H1 (cell line): ENCODE data around the gene UBE2L6. TPM values are rescaled to one million over a fixed set of nuclear protein-coding genes. Genes with fewer than 3 reads are reported as not detected.

Experiments
- CTCF ChIA-PET: fragments of 300-600 bp; sonication (Branson Sonifier 250); formaldehyde crosslinking; loops from one replicate; lab custom pipeline; 2021; ENCODE audit not compliant: partially characterized antibody; lab: Charles Lee
- POLR2A ChIA-PET: fragments of 300-600 bp; sonication (Branson Sonifier 250); formaldehyde crosslinking; loops from one replicate; lab custom pipeline; 2021; ENCODE audit warnings: inconsistent platforms; ENCODE audit not compliant: partially characterized antibody; lab: Charles Lee
- DNase-seq, 2 experiments: peaks; one replicate each; pipeline versions ENCODE4 v3.0.0 to v3.0.0-alpha.2; 2010 to 2022; ENCODE audit warnings: low spot score in 2 of 2, low read depth in 1 of 2, mixed read lengths in 1 of 2
- FAIRE-seq: peaks from 2 replicates; lab custom pipeline; 2011; peaks lifted over from hg19 to GRCh38; lab: Jason Lieb, UNC
- H2AFZ ChIP-seq: 2 replicates; pipeline ENCODE4 v1.8.1; 2012; ENCODE audit warnings: low read length, inconsistent platforms
- H2AK5ac ChIP-seq: 2 replicates; pipeline ENCODE4 v1.6.1; 2013; ENCODE audit warnings: low read depth, low read length
- H2BK120ac ChIP-seq: replicated peaks from 2 replicates; pipeline ENCODE3; 2013; ENCODE audit warnings: low read depth, low read length, inconsistent platforms
- H2BK12ac ChIP-seq: 2 replicates; pipeline ENCODE4 v1.6.1; 2013; ENCODE audit warnings: low read depth, low read length
- H2BK15ac ChIP-seq: 2 replicates; pipeline ENCODE4 v1.6.1; 2013; ENCODE audit warnings: low read length
- H2BK20ac ChIP-seq: 2 replicates; pipeline ENCODE4 v1.6.1; 2013; ENCODE audit warnings: low read length
- H2BK5ac ChIP-seq: 2 replicates; pipeline ENCODE4 v1.6.1; 2013; ENCODE audit warnings: low read depth, low read length
- H3K14ac ChIP-seq: 2 replicates; pipeline ENCODE4 v1.6.1; 2013; ENCODE audit warnings: inconsistent platforms; ENCODE audit not compliant: insufficient read length
- H3K18ac ChIP-seq: 2 replicates; pipeline ENCODE4 v1.6.1; 2013; ENCODE audit warnings: low read length; ENCODE audit errors: extremely low read depth
- H3K23ac ChIP-seq: 2 replicates; pipeline ENCODE4 v1.6.1; 2013; ENCODE audit warnings: inconsistent platforms; ENCODE audit not compliant: insufficient read length
- H3K23me2 ChIP-seq: 2 replicates; pipeline ENCODE4 v1.6.1; 2013; ENCODE audit warnings: low read depth, low read length
- H3K27ac ChIP-seq: 2 replicates; pipeline ENCODE4 v1.6.1; 2011; ENCODE audit warnings: low read depth, low read length, inconsistent platforms
- H3K27me3 ChIP-seq, 4 experiments: replicated peaks in 1 of 4; 1 replicate in 1 of 4; 2 replicates in 3 of 4; pipeline versions ENCODE4 v1.6.1 to v1.8.1; 2011 to 2013; ENCODE audit warnings: low read length in 3 of 4, mild to moderate bottlenecking in 3 of 4, inconsistent platforms in 2 of 4, mixed read lengths in 2 of 4, moderate library complexity in 1 of 4; ENCODE audit not compliant: control insufficient read depth in 3 of 4, insufficient read depth in 3 of 4; ENCODE audit errors: extremely low read depth in 1 of 4
- H3K36me3 ChIP-seq, 4 experiments: 2 replicates each; pipeline versions ENCODE4 v1.6.1 to v1.8.1; 2011 to 2013; ENCODE audit warnings: mild to moderate bottlenecking in 4 of 4, low read length in 3 of 4, moderate library complexity in 2 of 4, control low read depth in 1 of 4, inconsistent platforms in 1 of 4; ENCODE audit not compliant: insufficient read depth in 4 of 4, control insufficient read depth in 2 of 4
- H3K4ac ChIP-seq: replicated peaks from 2 replicates; pipeline ENCODE3; 2013; ENCODE audit warnings: low read length, low read depth, mixed read lengths, inconsistent platforms; ENCODE audit not compliant: insufficient read length
- H3K4me1 ChIP-seq, 4 experiments: replicated peaks in 1 of 4; 1 replicate in 1 of 4; 2 replicates in 3 of 4; pipeline versions ENCODE4 v1.6.1 to v1.8.1; 2011 to 2013; ENCODE audit warnings: low read length in 3 of 4, inconsistent platforms in 2 of 4, mixed read lengths in 1 of 4; ENCODE audit not compliant: insufficient read depth in 4 of 4, control insufficient read depth in 3 of 4
- H3K4me2 ChIP-seq, 2 experiments: 2 replicates each; pipeline versions ENCODE4 v1.6.1 to v1.8.1; 2011 to 2013; ENCODE audit warnings: low read depth in 2 of 2, low read length in 2 of 2, control low read depth in 1 of 2, inconsistent platforms in 1 of 2, mild to moderate bottlenecking in 1 of 2; ENCODE audit not compliant: insufficient read depth in 1 of 2
- H3K4me3 ChIP-seq, 4 experiments: fragments of 200-600, 300-600 bp in 1 of 4; sonication (generic), shearing (Covaris generic), sonication (Bioruptor Twin) in 1 of 4; 2 replicates each; pipeline versions ENCODE4 v1.5.1 to v1.8.1; 2011 to 2016; ENCODE audit warnings: low read length in 4 of 4, low read depth in 3 of 4, control low read depth in 2 of 4, inconsistent platforms in 2 of 4, mild to moderate bottlenecking in 2 of 4, mixed read lengths in 1 of 4, moderate library complexity in 1 of 4; ENCODE audit not compliant: insufficient read depth in 2 of 4; ENCODE audit errors: extremely low read depth in 1 of 4
- H3K56ac ChIP-seq: replicated peaks from 2 replicates; pipeline ENCODE3; 2013; ENCODE audit warnings: low read depth, mild to moderate bottlenecking, mixed read lengths, low read length, inconsistent platforms; ENCODE audit not compliant: insufficient read length
- H3K79me1 ChIP-seq: 2 replicates; pipeline ENCODE4 v1.6.1; 2013; ENCODE audit warnings: low read depth, low read length, control low read depth
- H3K79me2 ChIP-seq, 2 experiments: 2 replicates each; pipeline versions ENCODE4 v1.6.1 to v1.8.1; 2012 to 2013; ENCODE audit warnings: low read length in 2 of 2, mild to moderate bottlenecking in 2 of 2, inconsistent platforms in 1 of 2; ENCODE audit not compliant: insufficient read depth in 2 of 2, control insufficient read depth in 1 of 2
- H3K9ac ChIP-seq, 4 experiments: replicated peaks in 1 of 4; 1 replicate in 1 of 4; 2 replicates in 3 of 4; pipeline versions ENCODE4 v1.6.1 to v1.8.1; 2011 to 2013; ENCODE audit warnings: low read depth in 3 of 4, low read length in 3 of 4, control low read depth in 2 of 4, mild to moderate bottlenecking in 2 of 4, moderate library complexity in 2 of 4, inconsistent platforms in 1 of 4; ENCODE audit errors: extremely low read depth in 1 of 4
- H3K9me3 ChIP-seq, 2 experiments: 2 replicates each; pipeline versions ENCODE4 v1.6.1 to v1.8.1; 2012 to 2013; ENCODE audit warnings: mild to moderate bottlenecking in 2 of 2, moderate library complexity in 2 of 2, control low read depth in 1 of 2, inconsistent platforms in 1 of 2, low read depth in 1 of 2, low read length in 1 of 2, mixed read lengths in 1 of 2; ENCODE audit not compliant: insufficient read depth in 2 of 2
- H4K20me1 ChIP-seq, 2 experiments: replicated peaks in 1 of 2; 2 replicates each; pipeline versions ENCODE3 to v1.8.1; 2011 to 2013; ENCODE audit warnings: inconsistent platforms in 2 of 2, low read length in 2 of 2, mild to moderate bottlenecking in 1 of 2; ENCODE audit not compliant: insufficient read depth in 2 of 2, control insufficient read depth in 1 of 2
- H4K5ac ChIP-seq: 2 replicates; pipeline ENCODE4 v1.6.1; 2013; ENCODE audit warnings: low read length, low read depth, mixed read lengths, inconsistent platforms; ENCODE audit not compliant: insufficient read length
- H4K8ac ChIP-seq: 2 replicates; pipeline ENCODE4 v1.8.0; 2013; ENCODE audit warnings: mild to moderate bottlenecking, moderate library complexity, low read length, inconsistent platforms; ENCODE audit not compliant: insufficient read depth; ENCODE audit errors: extremely low read depth
- H4K91ac ChIP-seq: replicated peaks from 2 replicates; pipeline ENCODE3; 2013; ENCODE audit warnings: low read length, mixed read lengths, inconsistent platforms; ENCODE audit not compliant: insufficient read length
- ATF3 ChIP-seq: IDR thresholded peaks from 2 replicates; pipeline ENCODE4 v1.6.1; 2011; ENCODE audit warnings: low read depth, mild to moderate bottlenecking, low read length; ENCODE audit not compliant: insufficient read depth
- CHD1 ChIP-seq: IDR thresholded peaks from 2 replicates; pipeline ENCODE4 v1.6.1; 2012; ENCODE audit warnings: low read depth, low read length, improper control_type of control experiment
- CTBP2 ChIP-seq: IDR thresholded peaks from 2 replicates; pipeline ENCODE4 v1.7.0; 2011; ENCODE audit warnings: borderline replicate concordance, mild to moderate bottlenecking, moderate library complexity, mixed read lengths, low read length; ENCODE audit not compliant: insufficient read depth, insufficient read length
- EZH2 ChIP-seq: fragments of 200-600 bp; sonication (generic); IDR thresholded peaks from 2 replicates; pipeline ENCODE4 v1.7.1; 2012; ENCODE audit warnings: low read depth, mild to moderate bottlenecking, moderate library complexity, low read length, inconsistent platforms; ENCODE audit not compliant: severe bottlenecking
- FOSL1 ChIP-seq: IDR thresholded peaks from 2 replicates; pipeline ENCODE4 v1.6.1; 2011; ENCODE audit warnings: mild to moderate bottlenecking, low read depth, low read length, moderate library complexity; ENCODE audit not compliant: insufficient read depth
- JUND ChIP-seq: IDR thresholded peaks from 2 replicates; pipeline ENCODE4 v1.6.1; 2011; ENCODE audit warnings: mild to moderate bottlenecking, improper control_type of control experiment, low read length
- SIX5 ChIP-seq: IDR thresholded peaks from 2 replicates; pipeline ENCODE4 v1.6.1; 2011; ENCODE audit warnings: mild to moderate bottlenecking, low read depth, low read length
- SP2 ChIP-seq: IDR thresholded peaks from 2 replicates; pipeline ENCODE4 v1.6.1; 2012; ENCODE audit warnings: mild to moderate bottlenecking, low read length, inconsistent platforms
- TAF7 ChIP-seq: optimal IDR thresholded peaks from 2 replicates; pipeline ENCODE3; 2011; ENCODE audit warnings: low read depth, mild to moderate bottlenecking, inconsistent platforms, low read length, moderate library complexity, borderline replicate concordance
- TEAD4 ChIP-seq: IDR thresholded peaks from 2 replicates; pipeline ENCODE4 v1.6.1; 2012; ENCODE audit warnings: low read depth, low read length, inconsistent platforms, mixed read lengths
- WGBS, 2 experiments: shearing (Covaris generic) in 1 of 2; methylation state at CpG; one replicate each; pipeline versions ENCODE4 v1.1.6 to v1.1.7; 2013 to 2015; ENCODE audit warnings: low lambda C conversion rate in 2 of 2, mixed read lengths in 2 of 2, inconsistent platforms in 1 of 2, low coverage in 1 of 2, missing lambda C conversion rate in 1 of 2; ENCODE audit not compliant: insufficient replicate concordance in 2 of 2, insufficient coverage in 1 of 2, insufficient read length in 1 of 2; ENCODE audit errors: extremely low coverage in 1 of 2, missing lambda C conversion rate in 1 of 2; 5-methylcytosine and 5-hydroxymethylcytosine counted together
- polyA plus RNA-seq, 7 experiments: library from polyadenylated mRNA; depleted of rRNA in 3 of 7; stranded (reverse) in 5 of 7; unstranded in 2 of 7; fragments of >200 nt in 5 of 7; fragments of 200-250 nt in 2 of 7; gene quantifications; 1 replicate in 5 of 7; 2 replicates in 1 of 7; 4 replicates in 1 of 7; pipeline versions ENCODE4 v1.2.1 to v1.2.3, GENCODE V29; 2011 to 2013; ENCODE audit warnings: missing spikeins in 2 of 7, mixed read lengths in 2 of 7
- total RNA-seq: library from RNA; stranded (reverse); fragmentation: NEBNext Ultra II Directional; extraction: Animal tissue kit (Norgen Biotek cat#: 25700); gene quantifications from 2 replicates; pipeline ENCODE4 v1.2.1, GENCODE V29; 2021
- TF ChIP-seq, protein P1 (sequence below): IDR thresholded peaks from 2 replicates; pipeline ENCODE4 v1.6.1; 2012; ENCODE audit warnings: low read length, inconsistent platforms

The UBE2L6 gene
- total and polyA plus RNA-seq, 2 of the 8 experiments (the other 6 are each of a cell fraction or from before 2014, with no cell fraction given), result 67.8 to 89.2 TPM

- H3K18ac ChIP-seq, result no peak overlapping the region
- H2BK20ac ChIP-seq, result no peak overlapping the region
- H2AFZ ChIP-seq, result no peak overlapping the region
- 85% methylated on average over 12 of the region's 13 CpGs; no CpG with 5 or more reads in 1 of the 2 experiments for WGBS, 2 experiments
- peaks cover 0 to 16% (median 6%) of the 10 kb centered on the region in 4 experiments; a peak in 4 of 8 replicates for H3K36me3 ChIP-seq
- FAIRE-seq (no peak), DNase-seq (no peak)
- H3K9me3 ChIP-seq, result no peaks in the 10 kb centered on the region
- ChIA-PET POLR2A (interaction anchor here (1.2 to 7.2 kb wide), 5 partner anchors 12 to 101 kb away, joined by 3 to 47 read pairs (median 6); no protein-coding TSS in a partner anchor), CTCF (interaction anchor here (1.1 to 5.5 kb wide), 8 partner anchors 12 to 98 kb away, joined by 3 to 28 read pairs (median 8); partner anchors contain the start of gene RTN4RL2)
- no peak overlapping the region for H2BK12ac ChIP-seq
- peaks cover 0 to 1% of the 10 kb centered on the region in 2 experiments for H4K20me1 ChIP-seq
- no peak overlapping the region for H4K91ac ChIP-seq
- no peak overlapping the region for H3K4ac ChIP-seq
- no peak overlapping the region for H3K4me3 ChIP-seq
- no peak overlapping the region for H3K23ac ChIP-seq
- H3K23me2 ChIP-seq, result no peaks in the 10 kb centered on the region; the same call in 1 of the 2 replicates
- no peak overlapping the region for H3K4me2 ChIP-seq
- H4K5ac ChIP-seq, result no peak overlapping the region
- no peaks in the 10 kb centered on the region for H3K79me2 ChIP-seq
- H3K27ac ChIP-seq, result no peak overlapping the region
- no peaks in the 10 kb centered on the region for H3K79me1 ChIP-seq
- H3K27me3 ChIP-seq, result no peaks in the 10 kb centered on the region; a peak in 2 of 7 replicates
- no peak overlapping the region for H4K8ac ChIP-seq
- H2BK120ac ChIP-seq, result no peak overlapping the region
- H2AK5ac ChIP-seq, result no peak overlapping the region
- peak overlapping the region; percentile 3 for H3K56ac ChIP-seq
- H2BK15ac ChIP-seq, result no peak overlapping the region
- H3K4me1 ChIP-seq, result peaks cover 0 to 15% (median 11%) of the 10 kb centered on the region in 4 experiments; a peak in 6 of 7 replicates
- H2BK5ac ChIP-seq, result no peak overlapping the region
- no peak overlapping the region for H3K14ac ChIP-seq
- no peak overlapping the region for H3K9ac ChIP-seq
- TF ChIP-seq CHD1, result no peak
- TF ChIP-seq CTBP2, result no peak
- TF ChIP-seq SP2, result no peak
- no peak for TF ChIP-seq EZH2
- no peak for TF ChIP-seq TAF7
- no peak for TF ChIP-seq TEAD4
- TF ChIP-seq, protein P1, sequence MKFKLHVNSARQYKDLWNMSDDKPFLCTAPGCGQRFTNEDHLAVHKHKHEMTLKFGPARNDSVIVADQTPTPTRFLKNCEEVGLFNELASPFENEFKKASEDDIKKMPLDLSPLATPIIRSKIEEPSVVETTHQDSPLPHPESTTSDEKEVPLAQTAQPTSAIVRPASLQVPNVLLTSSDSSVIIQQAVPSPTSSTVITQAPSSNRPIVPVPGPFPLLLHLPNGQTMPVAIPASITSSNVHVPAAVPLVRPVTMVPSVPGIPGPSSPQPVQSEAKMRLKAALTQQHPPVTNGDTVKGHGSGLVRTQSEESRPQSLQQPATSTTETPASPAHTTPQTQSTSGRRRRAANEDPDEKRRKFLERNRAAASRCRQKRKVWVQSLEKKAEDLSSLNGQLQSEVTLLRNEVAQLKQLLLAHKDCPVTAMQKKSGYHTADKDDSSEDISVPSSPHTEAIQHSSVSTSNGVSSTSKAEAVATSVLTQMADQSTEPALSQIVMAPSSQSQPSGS, result no peak
- TF ChIP-seq SIX5, result no peak
- no peak for TF ChIP-seq ATF3
- no peak for TF ChIP-seq JUND
- TF ChIP-seq FOSL1, result no peak
Measured at GRCh38 chr11:57545883-57546282, 21.6 kb downstream of the UBE2L6 start.
